Lower leg skin (tissue), 4 donors: Measurements from ENCODE around the gene TALDO1. TPM values are rescaled to one million over a fixed set of nuclear protein-coding genes. Genes with fewer than 3 reads are reported as not detected.

ENCODE experiments used
- DNase-seq, 2 donors: peaks; one replicate each; pipeline ENCODE4 v3.0.0-alpha.2; 2019; ENCODE audit warnings: low spot score in 2 of 2
- H3K4me3 ChIP-seq: fragments of 200-600 bp; sonication (generic); 2 replicates; pipeline ENCODE4 v1.5.1; 2017; ENCODE audit warnings: mild to moderate bottlenecking, low read depth; ENCODE audit not compliant: poor library complexity, severe bottlenecking
- POLR2A ChIP-seq, 2 donors: fragments of 450-650 bp; IDR thresholded peaks; one replicate each; pipeline ENCODE4 v1.6.1; 2016 to 2017; ENCODE audit warnings: antibody characterized with exemption in 2 of 2, mild to moderate bottlenecking in 1 of 2, moderate library complexity in 1 of 2
- WGBS, 2 donors: methylation state at CpG; one replicate each; pipeline ENCODE4 v1.1.5; 2018; 5-methylcytosine and 5-hydroxymethylcytosine counted together
- intact Hi-C: fragments of 100-400 bp; cut with DNase I; formaldehyde crosslinking; loops from one replicate; pipeline ENCODE4 v1.15.0; 2023; ENCODE audit warnings: low total_unique reads
- total RNA-seq, 4 donors: library from RNA; depleted of rRNA; stranded (reverse); fragments of >200 nt; gene quantifications; one replicate each; pipeline ENCODE4 v1.1.0, GENCODE V29; 2016
- TF ChIP-seq, protein P1 (sequence below), 3 donors: fragments of 450-650 bp; IDR thresholded peaks; one replicate each; pipeline ENCODE4 v1.5.1; 2016; ENCODE audit warnings: antibody characterized with exemption in 3 of 3, mild to moderate bottlenecking in 3 of 3, moderate library complexity in 2 of 3

Gene TALDO1
- total RNA-seq = 100 to 1,000 TPM; 167 to 249 (median 183) TPM

- DNase-seq = peak; percentile 76 to 97
- peak within 1 kb of the TSS; percentile 95 for H3K4me3 ChIP-seq
- 1% methylated on average over 20 to 47 of the region's 112 CpGs for WGBS, 2 donors
- TF ChIP-seq, protein P1, sequence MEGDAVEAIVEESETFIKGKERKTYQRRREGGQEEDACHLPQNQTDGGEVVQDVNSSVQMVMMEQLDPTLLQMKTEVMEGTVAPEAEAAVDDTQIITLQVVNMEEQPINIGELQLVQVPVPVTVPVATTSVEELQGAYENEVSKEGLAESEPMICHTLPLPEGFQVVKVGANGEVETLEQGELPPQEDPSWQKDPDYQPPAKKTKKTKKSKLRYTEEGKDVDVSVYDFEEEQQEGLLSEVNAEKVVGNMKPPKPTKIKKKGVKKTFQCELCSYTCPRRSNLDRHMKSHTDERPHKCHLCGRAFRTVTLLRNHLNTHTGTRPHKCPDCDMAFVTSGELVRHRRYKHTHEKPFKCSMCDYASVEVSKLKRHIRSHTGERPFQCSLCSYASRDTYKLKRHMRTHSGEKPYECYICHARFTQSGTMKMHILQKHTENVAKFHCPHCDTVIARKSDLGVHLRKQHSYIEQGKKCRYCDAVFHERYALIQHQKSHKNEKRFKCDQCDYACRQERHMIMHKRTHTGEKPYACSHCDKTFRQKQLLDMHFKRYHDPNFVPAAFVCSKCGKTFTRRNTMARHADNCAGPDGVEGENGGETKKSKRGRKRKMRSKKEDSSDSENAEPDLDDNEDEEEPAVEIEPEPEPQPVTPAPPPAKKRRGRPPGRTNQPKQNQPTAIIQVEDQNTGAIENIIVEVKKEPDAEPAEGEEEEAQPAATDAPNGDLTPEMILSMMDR (IDR thresholded peaks at IDR 0.05) = no peak
- TF ChIP-seq POLR2A (IDR thresholded peaks at IDR 0.05) = no peak
- intact Hi-C loops = no loop called here
Observed at GRCh38 chr11:747158-748006, at the start of gene TALDO1. Gene TALDO1 (plus strand): TSS chr11:747464. CDS start chr11:747482, 18 bp downstream.

- 31 to 49% methylated on average over 10 to 11 of the region's 11 CpGs for WGBS, 2 donors
- no peak for DNase-seq
- H3K4me3 ChIP-seq = no peak overlapping the region
- TF ChIP-seq POLR2A (IDR thresholded peaks at IDR 0.05) = no peak
- intact Hi-C loops = no loop called here
Observed at GRCh38 chr11:697811-698311, 49.4 kb upstream of the TALDO1 start.

- 70 to 75% methylated on average over 17 of the region's 17 CpGs for WGBS, 2 donors
- no peak overlapping the region for H3K4me3 ChIP-seq
- TF ChIP-seq POLR2A (IDR thresholded peaks at IDR 0.05) = no peak
- TF ChIP-seq, protein P1 (IDR thresholded peaks at IDR 0.05) = no peak
- intact Hi-C loops = no loop called here
- no peak for DNase-seq
Observed at GRCh38 chr11:698493-699115, 48.7 kb upstream of the TALDO1 start.

- DNase-seq = no peak
- no peak for TF ChIP-seq POLR2A (IDR thresholded peaks at IDR 0.05)
- TF ChIP-seq, protein P1 (IDR thresholded peaks at IDR 0.05) = no peak
- 94 to 97% methylated on average over 7 of the region's 7 CpGs for WGBS, 2 donors
- H3K4me3 ChIP-seq = no peak overlapping the region
- intact Hi-C loops = no loop called here
Observed at GRCh38 chr11:699116-699508, 48.2 kb upstream of the TALDO1 start.

GRCh38 chr11:699753-700152, 47.5 kb upstream of the TALDO1 start:
- H3K4me3 ChIP-seq = no peak overlapping the region
- DNase-seq = no peak
- TF ChIP-seq, protein P1 (IDR thresholded peaks at IDR 0.05) = no peak
- TF ChIP-seq POLR2A (IDR thresholded peaks at IDR 0.05) = no peak
- intact Hi-C loops = no loop called here
- WGBS, 2 donors = 84 to 100% methylated on average over 1 of the region's 1 CpG

GRCh38 chr11:701741-702461, 45.4 kb upstream of the TALDO1 start:
- H3K4me3 ChIP-seq = no peak overlapping the region
- no peak for DNase-seq
- 87 to 89% methylated on average over 21 of the region's 22 CpGs for WGBS, 2 donors
- intact Hi-C loops = no loop called here
- TF ChIP-seq POLR2A (IDR thresholded peaks at IDR 0.05) = no peak
- TF ChIP-seq, protein P1 (IDR thresholded peaks at IDR 0.05) = no peak
